ENCODE results near the gene ZNHIT1. TPM values are rescaled to one million over a fixed set of nuclear protein-coding genes. Genes with fewer than 3 reads are reported as not detected.
"Not testable (repeated sequence)": the region's sequence is repeated elsewhere in the genome, so short reads cannot be mapped to it uniquely, and the experiment has no call there.

The ZNHIT1 gene
- total RNA-seq, 1 donor from 2014 or later: 57.2 TPM

DNA sequence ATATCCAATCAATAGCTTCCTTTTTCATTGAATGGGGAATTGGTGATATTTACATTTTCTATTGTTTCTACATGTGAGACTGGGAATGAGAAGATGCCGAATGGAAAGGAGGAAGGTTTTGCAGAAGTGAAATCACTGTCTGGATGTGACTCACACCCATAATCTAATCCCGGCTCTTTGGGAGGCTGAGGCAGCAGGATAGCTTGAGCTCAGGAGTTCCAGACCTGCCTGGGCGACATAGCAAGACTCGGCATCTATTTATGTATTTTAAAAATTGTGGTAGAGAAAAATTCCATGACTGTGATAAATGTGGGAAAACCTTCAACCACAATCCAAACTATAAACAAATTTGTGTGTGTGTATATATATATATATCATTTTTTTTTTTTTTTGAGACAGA lies 37.8 kb downstream of the ZNHIT1 start:
- Mint-ChIP-seq H3K36me3 (ENCODE audit: low read depth) (peaks cover 2% of the 10 kb centered on the region), H3K9me3 (ENCODE audit: low read depth) (no peaks in the 10 kb centered on the region), H3K4me3 (ENCODE audit: unreplicated experiment) (no peak overlapping the region), H3K27ac (ENCODE audit: unreplicated experiment) (no peak overlapping the region), H3K27me3 (ENCODE audit: low read depth) (no peaks in the 10 kb centered on the region), H3K4me1 (ENCODE audit: low read depth) (peaks cover 15% of the 10 kb centered on the region)
- TF ChIP-seq, protein P1, sequence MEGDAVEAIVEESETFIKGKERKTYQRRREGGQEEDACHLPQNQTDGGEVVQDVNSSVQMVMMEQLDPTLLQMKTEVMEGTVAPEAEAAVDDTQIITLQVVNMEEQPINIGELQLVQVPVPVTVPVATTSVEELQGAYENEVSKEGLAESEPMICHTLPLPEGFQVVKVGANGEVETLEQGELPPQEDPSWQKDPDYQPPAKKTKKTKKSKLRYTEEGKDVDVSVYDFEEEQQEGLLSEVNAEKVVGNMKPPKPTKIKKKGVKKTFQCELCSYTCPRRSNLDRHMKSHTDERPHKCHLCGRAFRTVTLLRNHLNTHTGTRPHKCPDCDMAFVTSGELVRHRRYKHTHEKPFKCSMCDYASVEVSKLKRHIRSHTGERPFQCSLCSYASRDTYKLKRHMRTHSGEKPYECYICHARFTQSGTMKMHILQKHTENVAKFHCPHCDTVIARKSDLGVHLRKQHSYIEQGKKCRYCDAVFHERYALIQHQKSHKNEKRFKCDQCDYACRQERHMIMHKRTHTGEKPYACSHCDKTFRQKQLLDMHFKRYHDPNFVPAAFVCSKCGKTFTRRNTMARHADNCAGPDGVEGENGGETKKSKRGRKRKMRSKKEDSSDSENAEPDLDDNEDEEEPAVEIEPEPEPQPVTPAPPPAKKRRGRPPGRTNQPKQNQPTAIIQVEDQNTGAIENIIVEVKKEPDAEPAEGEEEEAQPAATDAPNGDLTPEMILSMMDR (IDR thresholded peaks at IDR 0.05): no peak
- DNase-seq (ENCODE audit: low spot score): no peak

- peaks cover 2% of the 10 kb centered on the region for H3K27me3 Mint-ChIP-seq (ENCODE audit: low read depth)
- no peaks in the 10 kb centered on the region for H3K4me1 Mint-ChIP-seq (ENCODE audit: low read depth)
- H3K27ac Mint-ChIP-seq (ENCODE audit: unreplicated experiment): no peak overlapping the region
- no peaks in the 10 kb centered on the region for H3K36me3 Mint-ChIP-seq (ENCODE audit: low read depth)
- no peak for DNase-seq (ENCODE audit: low spot score)
- H3K4me3 Mint-ChIP-seq (ENCODE audit: unreplicated experiment): no peak overlapping the region
- H3K9me3 Mint-ChIP-seq (ENCODE audit: low read depth): no peaks in the 10 kb centered on the region
- TF ChIP-seq, protein P1 (IDR thresholded peaks at IDR 0.05): no peak
Measured at GRCh38 chr7:101258243-101258731, 40.3 kb downstream of the ZNHIT1 start.

GRCh38 chr7:101264102-101264706 lies 46.2 kb downstream of the ZNHIT1 start:
- not testable (repeated sequence) for H3K4me1 Mint-ChIP-seq (ENCODE audit: low read depth); H3K9me3 Mint-ChIP-seq (ENCODE audit: low read depth); H3K27me3 Mint-ChIP-seq (ENCODE audit: low read depth); DNase-seq (ENCODE audit: low spot score); H3K27ac Mint-ChIP-seq (ENCODE audit: unreplicated experiment); H3K4me3 Mint-ChIP-seq (ENCODE audit: unreplicated experiment); H3K36me3 Mint-ChIP-seq (ENCODE audit: low read depth)

DNA sequence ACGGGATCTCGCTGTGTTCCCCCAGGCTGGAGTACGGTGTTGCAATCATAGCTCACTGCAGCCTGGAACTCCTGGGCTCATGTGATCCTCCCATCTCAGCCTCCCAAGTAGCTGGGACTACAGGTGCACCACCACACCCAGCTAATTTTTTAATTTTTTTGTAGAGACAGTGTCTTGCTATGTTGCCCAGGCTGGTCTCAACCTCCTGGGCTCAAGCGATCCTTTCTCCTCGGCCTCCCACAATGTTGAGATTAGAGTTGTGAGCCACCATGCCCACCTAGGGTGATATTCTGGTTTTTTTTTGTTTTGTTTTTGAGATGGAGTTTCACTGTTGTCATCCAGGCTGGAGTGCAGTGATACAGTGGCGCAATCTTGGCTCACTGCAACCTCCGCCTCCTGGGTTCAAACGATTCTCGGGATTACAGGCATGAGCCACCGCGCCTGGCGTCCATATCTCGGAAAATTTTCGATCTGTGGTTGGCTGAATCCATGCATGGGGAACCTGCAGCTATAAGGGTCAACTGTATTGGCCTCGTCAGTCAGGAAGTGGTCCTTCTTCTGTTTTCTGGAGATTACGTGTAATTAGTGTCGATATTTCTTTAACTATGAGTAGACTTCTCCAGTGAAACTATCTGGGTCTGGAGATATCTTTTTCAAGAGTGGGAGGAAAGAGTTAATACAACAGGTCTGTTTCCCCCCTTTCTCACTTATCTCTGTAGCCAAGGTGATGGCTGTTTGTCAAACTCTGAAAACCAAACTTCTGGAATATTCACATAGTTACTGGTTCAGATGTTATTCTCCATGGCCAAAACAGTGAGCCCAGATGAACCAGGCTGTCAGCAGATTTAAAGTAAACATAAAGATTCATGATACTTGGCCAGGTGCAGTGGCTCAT lies 47.9 kb downstream of the ZNHIT1 start:
- Mint-ChIP-seq H3K9me3 (ENCODE audit: low read depth) (no peaks in the 10 kb centered on the region), H3K4me1 (ENCODE audit: low read depth) (no peaks in the 10 kb centered on the region)

GRCh38 chr7:101269664-101270063 lies 51.7 kb downstream of the ZNHIT1 start:
- TF ChIP-seq, protein P1 (IDR thresholded peaks at IDR 0.05): no peak
- H3K36me3 Mint-ChIP-seq (ENCODE audit: low read depth): no peaks in the 10 kb centered on the region
- peaks cover 8% of the 10 kb centered on the region for H3K27me3 Mint-ChIP-seq (ENCODE audit: low read depth)
- DNase-seq (ENCODE audit: low spot score): no peak
- no peaks in the 10 kb centered on the region for H3K4me1 Mint-ChIP-seq (ENCODE audit: low read depth)
- no peaks in the 10 kb centered on the region for H3K9me3 Mint-ChIP-seq (ENCODE audit: low read depth)
- no peak overlapping the region for H3K27ac Mint-ChIP-seq (ENCODE audit: unreplicated experiment)
- H3K4me3 Mint-ChIP-seq (ENCODE audit: unreplicated experiment): no peak overlapping the region

More for the DNA sequence above, 47.9 kb downstream of the ZNHIT1 start:
- Mint-ChIP-seq H3K4me3 (ENCODE audit: unreplicated experiment) (no peak overlapping the region), H3K27me3 (ENCODE audit: low read depth) (peaks cover 2% of the 10 kb centered on the region), H3K36me3 (ENCODE audit: low read depth) (no peaks in the 10 kb centered on the region), H3K27ac (ENCODE audit: unreplicated experiment) (no peak overlapping the region)
- TF ChIP-seq, protein P1 (IDR thresholded peaks at IDR 0.05): no peak
- DNase-seq (ENCODE audit: low spot score): no peak
